ENCODE measurements around the gene RNF144B.

RNF144B gene

GRCh38 chr6:18473755-18474154 lies 86.6 kb downstream of the RNF144B start:
- peaks cover 26% of the 10 kb centered on the region for H3K27me3 Mint-ChIP-seq (ENCODE audit: low read depth, poor library complexity)

GRCh38 chr6:18477301-18477941 lies 90.3 kb downstream of the RNF144B start:
- Mint-ChIP-seq H3K4me1 (peaks cover 18% of the 10 kb centered on the region), H3K27me3 (ENCODE audit: low read depth, poor library complexity) (peaks cover 13% of the 10 kb centered on the region), H3K4me3 (no peak overlapping the region), H3K9me3 (no peaks in the 10 kb centered on the region), H3K36me3 (ENCODE audit: low read depth) (no peaks in the 10 kb centered on the region), H3K27ac (no peak overlapping the region)
- no peak for DNase-seq
- no peak for TF ChIP-seq CTCF (IDR thresholded peaks at IDR 0.05)

More at GRCh38 chr6:18473755-18474154, 86.6 kb downstream of the RNF144B start:
- TF ChIP-seq CTCF (IDR thresholded peaks at IDR 0.05) = no peak
- DNase-seq = no peak
- Mint-ChIP-seq H3K9me3 (no peaks in the 10 kb centered on the region), H3K36me3 (ENCODE audit: low read depth) (no peaks in the 10 kb centered on the region), H3K4me3 (no peak overlapping the region), H3K4me1 (peaks cover 23% of the 10 kb centered on the region), H3K27ac (no peak overlapping the region)

GRCh38 chr6:18478610-18479009 lies 91.5 kb downstream of the RNF144B start:
- no peak overlapping the region for H3K27ac Mint-ChIP-seq
- no peaks in the 10 kb centered on the region for H3K9me3 Mint-ChIP-seq
- DNase-seq = no peak
- H3K4me3 Mint-ChIP-seq = no peak overlapping the region
- no peaks in the 10 kb centered on the region for H3K36me3 Mint-ChIP-seq (ENCODE audit: low read depth)
- TF ChIP-seq CTCF (IDR thresholded peaks at IDR 0.05) = no peak
- H3K27me3 Mint-ChIP-seq (ENCODE audit: low read depth, poor library complexity) = peaks cover 3% of the 10 kb centered on the region
- H3K4me1 Mint-ChIP-seq = peaks cover 18% of the 10 kb centered on the region

- no peak overlapping the region for H3K4me3 Mint-ChIP-seq
- peaks cover 12% of the 10 kb centered on the region for H3K4me1 Mint-ChIP-seq
- TF ChIP-seq CTCF (IDR thresholded peaks at IDR 0.05) = no peak
- no peak overlapping the region for H3K27ac Mint-ChIP-seq
- no peak for DNase-seq
- H3K36me3 Mint-ChIP-seq (ENCODE audit: low read depth) = no peaks in the 10 kb centered on the region
- H3K9me3 Mint-ChIP-seq = no peaks in the 10 kb centered on the region
- H3K27me3 Mint-ChIP-seq (ENCODE audit: low read depth, poor library complexity) = peaks cover 3% of the 10 kb centered on the region
Measured at GRCh38 chr6:18481870-18482269, 94.7 kb downstream of the RNF144B start.

DNA sequence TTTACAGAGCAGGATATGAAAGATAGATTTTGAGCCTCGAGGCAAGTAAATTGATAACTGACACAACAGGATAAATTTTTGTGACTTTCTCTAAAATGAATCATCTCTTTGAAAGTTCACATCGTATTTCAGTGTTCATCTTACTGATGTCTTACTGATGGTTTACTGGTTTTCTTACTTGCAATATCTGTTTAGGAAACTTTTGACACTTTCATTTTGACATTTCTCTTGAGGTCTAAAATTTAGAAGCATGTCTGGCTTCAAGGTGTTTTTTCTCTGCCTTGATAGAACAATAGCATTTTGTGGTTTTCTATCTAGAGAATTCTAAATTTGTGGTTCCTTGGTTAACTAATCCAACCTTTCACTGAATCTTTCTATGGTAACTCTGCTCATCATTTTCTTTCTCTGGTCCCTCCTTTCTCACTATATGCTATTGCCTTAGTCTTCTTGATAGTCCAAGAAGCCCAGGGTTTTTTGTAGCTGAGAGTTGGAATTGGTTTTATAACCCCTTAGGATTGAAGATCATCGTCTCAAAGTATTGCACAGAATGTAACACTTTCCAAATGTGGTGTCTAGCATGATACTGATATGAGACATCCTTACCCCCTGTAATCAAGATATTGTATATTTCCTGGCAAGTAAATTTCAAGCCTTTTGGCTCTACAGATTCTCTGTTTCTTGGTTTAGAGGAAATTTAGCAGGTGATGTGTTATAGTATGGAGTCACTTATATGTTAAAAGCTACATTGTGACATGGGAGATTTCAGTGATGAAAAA lies 98.7 kb downstream of the RNF144B start:
- no peaks in the 10 kb centered on the region for H3K9me3 Mint-ChIP-seq
- no peak overlapping the region for H3K4me3 Mint-ChIP-seq
- H3K36me3 Mint-ChIP-seq (ENCODE audit: low read depth) = no peaks in the 10 kb centered on the region

More for the DNA sequence above, 98.7 kb downstream of the RNF144B start:
- Mint-ChIP-seq H3K4me1 (no peaks in the 10 kb centered on the region), H3K27me3 (ENCODE audit: low read depth, poor library complexity) (no peaks in the 10 kb centered on the region), H3K27ac (no peak overlapping the region)
- DNase-seq = no peak
- TF ChIP-seq CTCF (IDR thresholded peaks at IDR 0.05) = no peak
